Measurements from ENCODE around the gene UNC45B. TPM values are rescaled to one million over a fixed set of nuclear protein-coding genes. Genes with fewer than 3 reads are reported as not detected.

UNC45B gene
- total and polyA plus RNA-seq, 2 of the 8 experiments (the other 6 are each of a cell fraction or from before 2014, with no cell fraction given) = 0.06 to 0.15 TPM

DNA sequence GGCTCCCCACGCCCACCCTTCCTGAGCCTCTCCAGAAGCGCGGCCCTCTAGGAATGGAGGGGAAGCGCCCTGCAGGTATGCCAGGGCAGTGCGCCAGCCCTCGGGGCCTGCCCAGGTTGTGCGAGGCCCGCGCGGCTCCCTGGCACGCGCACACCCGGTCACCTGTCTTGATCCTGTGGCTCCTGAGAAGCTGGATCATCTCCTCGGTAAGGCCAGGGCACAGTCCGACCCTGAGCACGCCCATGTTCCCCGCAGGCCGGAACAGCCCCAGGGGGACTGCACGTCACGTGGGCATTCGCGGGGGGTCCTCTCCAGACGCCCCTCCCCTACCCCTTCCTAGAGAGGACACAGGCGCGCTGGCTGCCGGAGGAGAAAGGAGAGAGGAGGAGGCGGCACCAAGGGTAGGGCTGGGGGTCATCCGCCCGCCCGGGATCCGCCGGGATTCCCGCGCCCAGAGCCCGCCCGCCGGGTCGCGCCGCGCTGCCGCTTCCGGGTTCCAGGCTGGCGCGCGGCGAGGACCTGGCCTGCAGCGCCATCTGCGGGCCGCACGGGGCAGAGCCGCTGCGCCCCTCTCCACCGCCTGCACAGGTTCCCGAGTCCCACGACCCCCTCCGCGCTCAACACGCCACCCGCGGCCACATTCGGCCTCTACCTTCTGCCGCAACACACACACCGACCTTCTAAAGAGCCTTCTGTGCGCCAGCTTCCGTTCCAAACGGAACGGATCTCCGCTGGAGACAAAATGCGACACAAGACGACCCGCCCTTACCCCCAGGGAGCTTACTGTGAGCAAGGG lies 28.0 kb upstream of the UNC45B start, which contains the start of gene RAD51D (continued):
- TF ChIP-seq KDM1A (IDR thresholded peaks at IDR 0.05; ENCODE audit: borderline replicate concordance, low read length) (no peak), CEBPB (IDR thresholded peaks at IDR 0.05; ENCODE audit: low read depth, low read length) (no peak), MAFK (IDR thresholded peaks at IDR 0.05; ENCODE audit: low read depth, low read length) (no peak), POLR2AphosphoS5 (IDR thresholded peaks at IDR 0.05; ENCODE audit: low read depth, low read length) (no peak; the same call in 1 of the 2 replicates), SAP30 (IDR thresholded peaks at IDR 0.05; ENCODE audit: insufficient read depth, insufficient replicate concordance, low read length) (no peak), NANOG (IDR thresholded peaks at IDR 0.05; ENCODE audit: insufficient read depth, low read depth, low read length, poor library complexity, severe bottlenecking) (no peak), RXRA (IDR thresholded peaks at IDR 0.05; ENCODE audit: insufficient read depth, low read depth, low read length) (no peak), BRCA1 (IDR thresholded peaks at IDR 0.05; ENCODE audit: low read depth, low read length) (no peak; the same call in 1 of the 2 replicates), HDAC6 (IDR thresholded peaks at IDR 0.05; ENCODE audit: low read depth, low read length) (no peak), CTBP2 (IDR thresholded peaks at IDR 0.05; ENCODE audit: borderline replicate concordance, insufficient read depth, insufficient read length, low read length) (no peak), PHF8 (conservative IDR thresholded peaks at IDR 0.05; ENCODE audit: low read depth, low read length) (peak; percentile 67), RAD21 (IDR thresholded peaks at IDR 0.05 in 1 of 2, conservative IDR thresholded peaks at IDR 0.05 in 1 of 2; ENCODE audit: low read depth in 2 of 2, low read length in 2 of 2) (peak; percentile 84 to 95), SIX5 (IDR thresholded peaks at IDR 0.05; ENCODE audit: low read depth, low read length) (no peak), TCF12 (IDR thresholded peaks at IDR 0.05; ENCODE audit: low read depth, low read length) (no peak), SIN3A (conservative IDR thresholded peaks at IDR 0.05 in 1 of 2, IDR thresholded peaks at IDR 0.05 in 1 of 2; ENCODE audit: low read depth in 1 of 2, low read length in 2 of 2) (peak; percentile 46 to 49; a peak in 2 of 4 replicates), BACH1 (IDR thresholded peaks at IDR 0.05; ENCODE audit: low read length) (peak; percentile 83), SUZ12 (IDR thresholded peaks at IDR 0.05; ENCODE audit: low read length) (no peak), SRF (IDR thresholded peaks at IDR 0.05; ENCODE audit: low read depth, low read length) (peak; percentile 11; the same call in 1 of the 2 replicates)
- TF ChIP-seq, protein P1, sequence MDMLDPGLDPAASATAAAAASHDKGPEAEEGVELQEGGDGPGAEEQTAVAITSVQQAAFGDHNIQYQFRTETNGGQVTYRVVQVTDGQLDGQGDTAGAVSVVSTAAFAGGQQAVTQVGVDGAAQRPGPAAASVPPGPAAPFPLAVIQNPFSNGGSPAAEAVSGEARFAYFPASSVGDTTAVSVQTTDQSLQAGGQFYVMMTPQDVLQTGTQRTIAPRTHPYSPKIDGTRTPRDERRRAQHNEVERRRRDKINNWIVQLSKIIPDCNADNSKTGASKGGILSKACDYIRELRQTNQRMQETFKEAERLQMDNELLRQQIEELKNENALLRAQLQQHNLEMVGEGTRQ (IDR thresholded peaks at IDR 0.05; ENCODE audit: low read length) = peak; percentile 87
- TF ChIP-seq, protein P2, sequence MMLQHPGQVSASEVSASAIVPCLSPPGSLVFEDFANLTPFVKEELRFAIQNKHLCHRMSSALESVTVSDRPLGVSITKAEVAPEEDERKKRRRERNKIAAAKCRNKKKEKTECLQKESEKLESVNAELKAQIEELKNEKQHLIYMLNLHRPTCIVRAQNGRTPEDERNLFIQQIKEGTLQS (IDR thresholded peaks at IDR 0.05; ENCODE audit: insufficient read depth, low read depth, low read length) = peak; percentile 33; the same call in 1 of the 2 replicates
